ENCODE measurements around the gene PIP4K2A. TPM values are rescaled to one million over a fixed set of nuclear protein-coding genes. Genes with fewer than 3 reads are reported as not detected.
"Not testable (repeated sequence)": the region's sequence is repeated elsewhere in the genome, so short reads cannot be mapped to it uniquely, and the experiment has no call there.

PIP4K2A gene
- total RNA-seq, 1 donor from 2014 or later, result 24.1 TPM

DNA sequence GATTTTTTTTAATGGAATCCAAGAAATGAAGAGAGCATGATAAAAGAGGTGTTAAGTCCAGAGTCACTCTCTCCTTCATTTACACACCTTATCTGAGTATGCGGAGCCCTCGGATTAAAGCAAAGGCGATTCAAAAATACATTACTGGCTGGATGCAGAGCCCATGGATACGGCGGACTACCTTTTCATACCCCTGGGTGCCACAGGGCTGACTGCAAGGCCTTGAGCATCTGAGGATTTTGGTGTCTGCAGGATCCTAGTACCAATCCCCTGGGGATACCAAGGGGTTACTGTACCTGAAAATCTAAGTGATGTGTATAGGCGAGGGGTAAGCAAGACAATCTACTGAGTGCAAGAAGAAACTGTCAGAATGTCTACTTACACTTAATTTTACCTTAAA is 20.5 kb downstream of the PIP4K2A start:
- DNase-seq (ENCODE audit: low read depth), result no peak

- DNase-seq (ENCODE audit: low read depth), result no peak
These were observed 21.0 kb downstream of the PIP4K2A start for GRCh38 chr10:22693371-22693784.

DNA sequence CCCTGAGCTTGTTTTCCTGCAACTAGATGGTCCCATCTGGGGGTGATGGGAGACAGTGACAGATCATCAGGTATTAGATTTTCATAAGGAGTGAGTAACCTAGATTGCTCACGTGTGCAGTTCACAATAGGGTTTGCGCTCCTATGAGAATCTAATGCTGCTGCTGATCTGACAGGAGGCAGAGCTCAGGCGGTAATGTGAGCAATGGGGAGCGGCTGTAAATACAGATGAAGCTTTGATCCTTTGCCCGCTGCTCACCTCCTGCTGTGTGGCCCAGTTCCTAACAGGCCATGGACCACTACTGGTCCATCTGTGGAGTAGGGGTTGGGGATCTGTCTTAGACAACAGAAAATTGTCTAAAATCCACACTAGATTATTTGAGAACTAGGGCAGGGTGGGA is 22.3 kb downstream of the PIP4K2A start:
- DNase-seq (ENCODE audit: low read depth), result not testable (repeated sequence)

DNA sequence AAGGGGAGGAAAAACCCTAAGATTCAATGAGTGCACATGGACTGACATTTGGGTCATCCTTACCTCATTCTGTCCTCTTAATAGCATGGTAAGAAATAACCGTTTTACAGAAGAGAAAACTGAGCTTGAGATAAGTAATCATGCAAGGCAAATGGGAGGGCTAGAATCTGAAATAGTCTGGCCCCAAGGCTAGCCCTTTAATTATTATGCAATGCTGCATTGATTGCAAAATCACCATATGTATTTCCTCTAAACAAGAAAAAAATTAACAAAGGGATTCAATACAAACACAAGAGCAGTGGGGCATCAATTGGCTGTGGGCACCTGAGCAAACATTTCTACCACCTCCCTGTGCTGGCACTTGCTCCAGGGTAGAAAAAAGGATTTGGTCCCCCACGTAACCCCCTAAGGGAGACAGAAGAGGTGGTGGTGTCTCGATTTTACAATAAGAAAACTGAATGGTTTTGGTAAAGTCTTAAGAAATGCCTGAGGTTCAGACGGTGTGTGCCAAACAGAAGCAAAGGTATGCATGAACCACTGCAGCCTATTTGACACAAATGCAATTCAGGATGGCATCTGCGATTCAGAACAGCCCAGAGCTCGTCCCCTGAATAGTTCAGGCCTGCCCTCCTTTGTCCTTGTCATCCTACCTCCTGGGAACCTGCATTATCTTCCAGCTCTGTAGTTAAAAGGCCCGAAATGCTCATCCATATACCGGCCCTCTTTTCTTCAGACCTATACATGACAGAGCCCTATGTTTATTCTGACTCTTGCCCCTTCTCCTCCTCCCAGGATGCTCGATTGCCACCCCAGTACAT is 23.6 kb downstream of the PIP4K2A start:
- peak; percentile 64 for DNase-seq (ENCODE audit: low read depth)

DNA sequence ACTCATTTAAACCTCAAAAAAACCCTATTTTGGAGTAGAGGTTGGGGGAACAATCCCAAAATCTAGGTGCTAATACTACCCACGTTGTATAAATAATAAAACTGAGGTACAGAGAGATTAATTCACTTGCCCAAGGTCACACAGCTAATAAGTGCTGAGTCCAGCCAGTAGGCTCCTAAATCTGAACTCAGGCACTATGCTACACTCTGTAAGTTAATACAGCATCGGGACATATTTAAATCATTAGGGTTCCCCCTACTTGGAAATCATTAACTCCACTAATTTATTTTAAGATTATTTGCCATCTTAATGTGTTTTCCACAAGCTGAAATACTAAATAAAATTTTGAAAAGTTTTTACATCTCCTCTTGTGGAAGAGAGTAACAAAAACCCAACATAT is 24.2 kb downstream of the PIP4K2A start:
- DNase-seq (ENCODE audit: low read depth), result no peak

DNA sequence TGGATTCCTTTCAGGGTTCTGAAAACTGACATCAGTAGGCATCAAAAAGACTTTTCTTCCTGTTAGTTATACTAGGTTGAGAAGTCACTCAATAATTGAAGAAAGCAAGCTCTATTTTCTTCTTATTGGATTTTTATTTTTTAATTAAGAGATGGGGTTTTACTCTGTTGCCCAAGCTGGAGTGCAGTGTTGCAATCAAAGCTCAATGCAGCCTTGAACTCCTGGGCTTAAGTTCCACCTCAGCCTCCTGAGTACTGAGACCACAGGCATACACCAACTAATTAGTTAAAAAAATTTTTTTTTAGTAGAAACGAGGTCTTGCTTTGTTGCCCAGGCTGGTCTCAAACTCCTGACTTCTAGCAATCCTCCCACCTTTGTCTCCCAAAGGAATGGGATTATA is 28.0 kb downstream of the PIP4K2A start:
- DNase-seq (ENCODE audit: low read depth), result peak; percentile 24

DNA sequence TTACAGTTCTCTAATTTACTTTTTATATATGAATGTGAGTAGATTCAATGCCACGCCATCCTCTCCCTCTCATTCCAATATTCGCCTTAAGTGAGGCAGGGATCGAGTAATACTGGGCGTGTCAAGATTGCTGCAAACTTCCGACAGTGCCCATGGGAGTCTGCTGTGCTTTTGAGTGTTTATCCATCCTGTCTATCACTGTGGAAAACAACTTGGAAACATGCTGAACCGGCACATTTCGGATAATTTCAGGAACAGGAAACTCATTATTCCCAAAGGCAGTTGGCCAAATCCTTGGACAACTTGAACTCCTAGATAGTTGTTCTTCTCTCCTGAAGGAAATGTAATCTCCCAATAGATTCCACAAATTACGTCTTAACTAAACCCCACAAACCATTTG is 28.5 kb downstream of the PIP4K2A start:
- DNase-seq (ENCODE audit: low read depth), result no peak

GRCh38 chr10:22684699-22685098 is 29.7 kb downstream of the PIP4K2A start:
- DNase-seq (ENCODE audit: low read depth), result no peak

GRCh38 chr10:22683140-22683389 is 31.3 kb downstream of the PIP4K2A start:
- DNase-seq (ENCODE audit: low read depth), result peak; percentile 62

DNA sequence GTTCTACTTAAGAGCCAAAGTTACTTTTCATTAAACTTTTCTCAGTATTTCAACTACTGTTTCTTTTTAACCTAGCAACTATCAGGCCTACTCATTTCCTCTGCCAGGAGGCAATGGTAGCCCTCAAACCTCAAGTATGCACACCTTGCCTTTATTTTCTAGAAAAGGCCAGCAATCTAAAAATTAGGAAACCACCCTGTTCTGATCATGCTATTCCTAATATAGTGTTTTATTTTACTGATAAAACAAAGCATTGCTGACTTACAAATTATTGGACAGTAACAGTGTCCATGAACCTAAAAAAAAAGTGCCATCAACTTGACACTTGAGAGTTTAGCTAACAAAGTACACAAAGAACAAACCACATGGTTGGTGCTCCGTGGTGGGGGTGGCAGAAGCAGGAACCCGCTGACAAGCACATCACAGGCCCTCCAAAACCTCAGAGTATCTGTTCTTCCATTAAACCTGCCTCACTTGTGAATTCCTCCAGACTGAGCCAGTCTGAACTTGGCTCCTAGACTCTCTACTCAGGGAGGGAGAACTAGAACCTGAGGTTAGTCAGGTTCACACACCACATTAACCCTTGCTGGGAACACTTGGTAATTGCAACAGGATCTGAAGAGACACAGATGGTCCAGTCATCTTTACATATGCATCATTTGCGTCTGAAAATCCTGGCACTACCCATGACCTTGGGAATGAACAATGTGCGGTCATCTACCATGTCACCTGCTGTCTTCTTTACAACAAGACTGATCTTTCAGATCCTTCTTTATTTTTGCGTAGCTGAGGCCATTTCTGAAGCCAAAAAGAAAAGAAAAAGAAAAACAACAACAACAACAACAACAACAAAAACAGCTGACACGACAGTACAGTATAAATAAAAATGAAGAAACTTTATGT is 31.9 kb downstream of the PIP4K2A start:
- DNase-seq (ENCODE audit: low read depth), result peak; percentile 88

DNA sequence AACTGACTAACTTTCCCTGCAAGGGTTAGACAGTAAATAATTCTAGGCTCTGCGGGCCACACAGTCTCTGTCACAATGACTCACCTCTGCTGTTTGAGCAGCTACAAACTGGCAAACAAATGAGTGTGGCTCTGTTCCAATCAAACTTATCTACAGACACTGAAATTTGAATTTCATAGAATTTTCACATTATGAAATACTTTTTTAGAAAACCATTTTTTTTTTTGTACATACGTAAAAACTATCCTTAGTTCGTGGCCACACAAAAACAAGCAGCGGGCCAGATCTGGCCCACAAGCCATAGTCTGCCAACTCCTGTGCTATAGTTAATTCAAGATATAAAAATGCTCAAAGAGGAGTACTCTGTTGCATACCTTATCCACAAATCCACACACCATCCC is 32.6 kb downstream of the PIP4K2A start:
- DNase-seq (ENCODE audit: low read depth), result peak; percentile 87

- no peak for DNase-seq (ENCODE audit: low read depth)
These were observed 33.1 kb downstream of the PIP4K2A start for GRCh38 chr10:22681301-22681700.

- DNase-seq (ENCODE audit: low read depth), result no peak
These were observed 34.8 kb downstream of the PIP4K2A start for GRCh38 chr10:22679608-22680007.

DNA sequence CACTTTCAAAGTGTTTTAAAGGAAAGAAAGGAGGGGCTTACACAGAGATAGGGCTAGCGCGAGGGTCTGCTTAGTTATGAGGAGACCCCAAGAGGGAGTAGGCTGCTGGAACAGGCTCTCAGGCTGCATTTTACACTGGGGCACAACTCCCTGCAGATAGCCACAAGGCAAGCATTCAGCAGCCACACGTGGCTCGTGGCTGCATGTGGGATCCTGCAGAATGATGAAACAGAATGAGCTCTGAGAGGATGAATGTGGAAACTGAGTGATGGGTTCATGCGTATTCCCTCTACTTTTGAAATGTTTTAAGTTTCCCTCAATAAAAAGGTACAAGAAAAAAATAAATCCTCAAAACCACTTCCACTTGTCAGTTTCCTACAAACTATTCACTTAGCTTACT is 37.0 kb downstream of the PIP4K2A start:
- no peak for DNase-seq (ENCODE audit: low read depth)

GRCh38 chr10:22676435-22676834 is 37.9 kb downstream of the PIP4K2A start:
- no peak for DNase-seq (ENCODE audit: low read depth)

GRCh38 chr10:22674573-22674930 is 39.8 kb downstream of the PIP4K2A start:
- no peak for DNase-seq (ENCODE audit: low read depth)

DNA sequence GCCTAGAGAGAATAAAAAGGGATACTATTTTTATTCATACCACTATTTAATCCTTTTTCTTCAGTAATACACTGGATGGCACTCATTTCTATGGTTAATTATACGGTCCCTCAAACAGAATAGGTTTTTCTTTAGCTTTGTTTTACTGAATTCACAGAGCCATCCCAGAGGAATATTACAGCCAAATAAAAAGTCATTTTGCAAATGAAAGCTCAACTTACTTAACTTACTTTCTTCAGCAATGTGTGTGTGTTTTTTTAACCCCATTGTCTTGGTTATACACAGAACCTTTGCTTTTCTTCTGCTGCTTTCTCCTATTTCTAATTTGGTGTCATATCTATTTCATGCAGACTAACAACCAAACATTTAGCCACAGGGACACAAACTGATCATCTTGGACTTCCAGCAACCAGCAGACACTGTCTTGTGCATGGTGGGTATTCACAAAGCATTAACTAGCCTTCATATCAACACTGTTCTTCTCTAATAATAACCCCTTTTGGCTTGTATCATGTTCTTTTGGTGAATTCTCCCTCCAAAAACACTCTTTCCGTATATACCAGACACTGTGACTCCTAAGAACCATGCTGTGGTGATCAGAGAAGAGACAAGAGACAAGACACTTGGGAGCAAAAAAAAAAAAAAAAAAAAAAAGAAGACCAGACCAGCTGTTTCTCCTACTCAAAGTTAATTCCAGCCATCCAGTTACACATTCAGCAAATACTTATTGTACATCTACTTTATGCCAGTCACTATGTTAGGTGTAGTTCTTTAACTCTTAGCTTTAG is 40.4 kb downstream of the PIP4K2A start:
- DNase-seq (ENCODE audit: low read depth), result no peak

DNA sequence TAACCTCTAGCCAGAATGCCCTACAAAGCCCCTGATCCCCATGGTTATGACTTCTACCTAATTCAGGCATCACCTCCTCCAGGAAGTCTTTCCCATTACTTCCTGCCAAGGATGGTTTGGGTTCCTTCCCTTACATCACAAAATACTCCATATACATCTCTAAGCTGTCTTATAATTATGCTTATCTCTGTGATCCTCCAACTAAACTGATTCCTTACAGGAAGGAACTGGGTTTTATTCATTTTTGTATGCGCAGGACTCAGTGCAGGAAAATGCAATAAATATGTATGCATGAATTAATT is 41.3 kb downstream of the PIP4K2A start:
- DNase-seq (ENCODE audit: low read depth), result no peak

DNA sequence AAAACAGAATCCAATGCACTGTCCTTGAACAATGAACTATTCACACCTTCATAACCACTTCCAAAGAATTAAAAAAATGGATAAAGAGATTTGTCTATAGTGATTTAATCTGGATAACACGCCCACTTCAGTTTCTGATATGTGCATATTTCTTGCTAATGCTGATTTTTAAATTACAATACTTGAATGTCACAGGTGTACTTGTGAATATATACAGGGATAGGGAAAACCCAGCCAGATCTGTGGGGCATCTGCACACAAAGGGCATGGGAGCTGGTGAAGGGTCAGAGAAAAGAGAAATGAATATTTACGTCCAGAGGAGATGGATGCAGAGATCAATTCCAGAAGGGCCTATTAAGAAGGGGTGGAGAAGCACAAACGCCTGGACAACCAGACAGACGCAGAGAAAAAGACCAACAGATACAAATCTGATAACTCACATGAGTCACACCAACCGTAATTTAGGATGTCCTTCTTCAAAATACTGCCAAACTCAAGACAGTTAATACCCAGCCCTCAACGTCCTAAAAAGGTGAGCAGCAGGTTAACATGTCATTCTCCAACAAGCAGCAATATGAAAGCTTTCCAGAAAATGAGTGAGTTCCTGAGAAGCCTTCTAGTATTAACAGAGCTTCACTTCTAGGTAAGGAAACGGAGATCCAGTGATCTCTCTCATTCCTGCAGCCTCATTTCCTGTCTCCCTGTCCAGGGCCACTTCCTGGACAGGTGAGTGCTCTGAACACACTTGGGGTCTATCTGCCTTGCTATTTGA is 41.9 kb downstream of the PIP4K2A start:
- DNase-seq (ENCODE audit: low read depth), result no peak

DNA sequence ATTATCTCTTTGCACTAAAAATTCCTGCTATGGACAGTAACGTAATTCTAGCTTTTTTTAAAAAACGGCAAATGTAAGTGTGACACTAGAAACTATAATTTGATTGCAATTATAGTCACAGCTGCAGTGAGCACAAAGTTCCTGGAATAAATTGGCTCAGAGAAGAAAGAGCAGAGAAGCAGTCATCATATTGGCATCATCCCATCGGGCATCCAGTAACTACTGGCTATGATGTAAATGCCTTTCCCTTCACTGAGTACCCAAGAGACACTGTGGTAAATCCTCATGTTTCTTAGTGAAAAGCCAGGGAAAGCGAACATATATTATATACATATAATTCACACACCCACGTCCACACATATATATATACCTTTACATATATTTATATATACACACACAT is 43.6 kb downstream of the PIP4K2A start:
- no peak for DNase-seq (ENCODE audit: low read depth)

- DNase-seq (ENCODE audit: low read depth), result no peak
These were observed 45.1 kb downstream of the PIP4K2A start for GRCh38 chr10:22669163-22669711.

DNA sequence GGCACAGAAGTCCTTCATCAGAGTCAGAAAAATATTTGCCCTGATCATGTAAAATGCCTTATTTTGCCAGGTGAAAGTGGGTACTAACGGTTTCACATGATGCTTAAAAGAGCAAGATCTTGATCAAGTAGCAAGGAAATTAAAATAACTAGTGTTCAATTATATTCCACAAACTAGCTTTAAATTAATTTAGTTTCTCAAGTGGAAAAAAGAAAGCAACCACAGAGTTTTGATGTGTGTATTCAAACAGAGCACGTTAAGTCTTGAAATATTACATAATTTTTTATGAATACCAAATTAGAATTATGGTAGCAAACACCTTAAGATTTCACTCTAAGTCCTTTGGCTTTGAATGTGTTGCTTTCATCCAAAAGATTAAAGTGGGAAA is 47.3 kb downstream of the PIP4K2A start:
- DNase-seq (ENCODE audit: low read depth), result no peak
